Neuronal stem cell (in vitro differentiated cells): ENCODE data around the gene PACS2.
A peak's percentile ranks its signal among the peaks of the same experiment; 100 is the strongest.

ENCODE experiments used
- DNase-seq: peaks from one replicate; pipeline ENCODE4 v3.0.0-alpha.2; 2013; ENCODE audit warnings: low spot score
- H2AFZ ChIP-seq: one replicate; pipeline ENCODE4 v1.6.1; 2013; ENCODE audit warnings: mild to moderate bottlenecking, low read length, inconsistent platforms
- H2AK5ac ChIP-seq: 2 replicates; pipeline ENCODE4 v1.6.1; 2013; ENCODE audit warnings: low read depth, mild to moderate bottlenecking, inconsistent platforms, low read length, moderate library complexity, mixed read lengths
- H2BK120ac ChIP-seq: 2 replicates; pipeline ENCODE4 v1.6.1; 2013; ENCODE audit warnings: low read depth, mild to moderate bottlenecking, inconsistent platforms, low read length, moderate library complexity, mixed read lengths
- H2BK12ac ChIP-seq: one replicate; pipeline ENCODE4 v1.6.1; 2013; ENCODE audit warnings: low read length, inconsistent platforms
- H2BK15ac ChIP-seq: 2 replicates; pipeline ENCODE4 v1.6.1; 2013; ENCODE audit warnings: mild to moderate bottlenecking, low read length, inconsistent platforms, mixed read lengths
- H2BK5ac ChIP-seq: one replicate; pipeline ENCODE4 v1.6.1; 2013; ENCODE audit warnings: inconsistent platforms, mild to moderate bottlenecking, low read length, moderate library complexity
- H3K14ac ChIP-seq: one replicate; pipeline ENCODE4 v1.6.1; 2013; ENCODE audit warnings: low read length, inconsistent platforms
- H3K18ac ChIP-seq: 2 replicates; pipeline ENCODE4 v1.6.1; 2013; ENCODE audit warnings: low read length, inconsistent platforms
- H3K23ac ChIP-seq: 2 replicates; pipeline ENCODE4 v1.6.1; 2013; ENCODE audit warnings: low read depth, mild to moderate bottlenecking, mixed read lengths, low read length, inconsistent platforms; ENCODE audit not compliant: poor library complexity
- H3K27ac ChIP-seq: replicated peaks from 3 replicates; pipeline ENCODE4 v1.5.1; 2013; ENCODE audit warnings: low read length, inconsistent platforms
- H3K27me3 ChIP-seq, 3 experiments: 2 replicates each; pipeline ENCODE4 v1.6.1; 2013; ENCODE audit warnings: low read length in 3 of 3, mild to moderate bottlenecking in 2 of 3, inconsistent platforms in 1 of 3, low read depth in 1 of 3, mixed read lengths in 1 of 3, moderate library complexity in 1 of 3; ENCODE audit not compliant: control insufficient read depth in 3 of 3, insufficient read depth in 3 of 3
- H3K36me3 ChIP-seq, 2 donors: replicated peaks in 1 of 2; 2 replicates each; pipeline ENCODE4 v1.6.1; 2013; ENCODE audit warnings: low read length in 2 of 2; ENCODE audit not compliant: control insufficient read depth in 2 of 2, insufficient read depth in 2 of 2
- H3K4ac ChIP-seq: 2 replicates; pipeline ENCODE4 v1.6.1; 2013; ENCODE audit warnings: inconsistent platforms, mild to moderate bottlenecking, low read length, moderate library complexity
- H3K4me1 ChIP-seq, 2 donors: 1 replicate in 1 of 2; 2 replicates in 1 of 2; pipeline ENCODE4 v1.6.1; 2013; ENCODE audit warnings: low read length in 2 of 2, low read depth in 1 of 2; ENCODE audit not compliant: control insufficient read depth in 2 of 2, insufficient read depth in 1 of 2
- H3K4me2 ChIP-seq: one replicate; pipeline ENCODE4 v1.6.1; 2013; ENCODE audit warnings: mild to moderate bottlenecking, low read length, inconsistent platforms; ENCODE audit not compliant: insufficient read depth, poor library complexity, severe bottlenecking
- H3K4me3 ChIP-seq, 2 donors: 2 replicates each; pipeline ENCODE4 v1.5.1; 2013; ENCODE audit warnings: low read length in 2 of 2, mild to moderate bottlenecking in 2 of 2, inconsistent platforms in 1 of 2, moderate library complexity in 1 of 2
- H3K79me1 ChIP-seq: one replicate; pipeline ENCODE4 v1.6.1; 2013; ENCODE audit warnings: low read depth, mild to moderate bottlenecking, inconsistent platforms, low read length, moderate library complexity
- H3K9ac ChIP-seq: one replicate; pipeline ENCODE4 v1.6.1; 2013; ENCODE audit warnings: mild to moderate bottlenecking, low read depth, low read length, inconsistent platforms; ENCODE audit not compliant: poor library complexity
- H3K9me3 ChIP-seq, 2 donors: replicated peaks in 1 of 2; 2 replicates each; pipeline versions ENCODE3 to v1.6.1; 2013; ENCODE audit warnings: low read length in 2 of 2, mild to moderate bottlenecking in 2 of 2, inconsistent platforms in 1 of 2, low read depth in 1 of 2, mixed read lengths in 1 of 2, moderate library complexity in 1 of 2; ENCODE audit not compliant: control insufficient read depth in 2 of 2, insufficient read depth in 1 of 2
- H4K8ac ChIP-seq: one replicate; pipeline ENCODE4 v1.6.1; 2013; ENCODE audit warnings: low read depth, mild to moderate bottlenecking, inconsistent platforms, low read length, moderate library complexity
- H4K91ac ChIP-seq: one replicate; pipeline ENCODE4 v1.6.1; 2013; ENCODE audit warnings: low read length, low read depth, mild to moderate bottlenecking, inconsistent platforms; ENCODE audit not compliant: poor library complexity
- WGBS, 2 donors: extraction: QIAGEN DNeasy Blood & Tissue Kit; methylation state at CpG; one replicate each; pipeline ENCODE4 v1.1.7; 2013; ENCODE audit warnings: missing lambda C conversion rate in 2 of 2, mixed read lengths in 1 of 2; ENCODE audit not compliant: insufficient read length in 2 of 2, insufficient replicate concordance in 1 of 2; ENCODE audit errors: extremely low coverage in 2 of 2; 5-methylcytosine and 5-hydroxymethylcytosine counted together

PACS2 gene

DNA sequence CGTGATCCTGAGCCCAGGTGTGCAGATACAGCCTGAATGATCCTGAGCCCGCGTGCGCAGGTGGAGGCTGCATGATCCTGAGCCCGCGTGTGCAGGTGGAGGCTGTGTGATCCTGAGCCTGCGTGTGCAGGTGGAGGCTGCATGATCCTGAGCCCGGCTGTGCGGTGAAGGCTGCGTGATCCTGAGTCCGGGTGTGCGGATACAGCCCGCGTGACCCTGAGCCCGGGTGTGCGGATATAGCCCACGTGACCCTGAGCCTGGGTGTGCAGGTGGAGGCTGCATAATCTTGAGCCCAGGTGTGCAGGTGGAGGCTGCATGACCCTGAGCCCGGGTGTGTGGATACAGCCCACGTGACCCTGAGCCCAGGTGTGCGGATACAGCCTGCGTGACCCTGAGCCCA is 34.0 kb upstream of the PACS2 start:
- no peak overlapping the region for H3K4me2 ChIP-seq

DNA sequence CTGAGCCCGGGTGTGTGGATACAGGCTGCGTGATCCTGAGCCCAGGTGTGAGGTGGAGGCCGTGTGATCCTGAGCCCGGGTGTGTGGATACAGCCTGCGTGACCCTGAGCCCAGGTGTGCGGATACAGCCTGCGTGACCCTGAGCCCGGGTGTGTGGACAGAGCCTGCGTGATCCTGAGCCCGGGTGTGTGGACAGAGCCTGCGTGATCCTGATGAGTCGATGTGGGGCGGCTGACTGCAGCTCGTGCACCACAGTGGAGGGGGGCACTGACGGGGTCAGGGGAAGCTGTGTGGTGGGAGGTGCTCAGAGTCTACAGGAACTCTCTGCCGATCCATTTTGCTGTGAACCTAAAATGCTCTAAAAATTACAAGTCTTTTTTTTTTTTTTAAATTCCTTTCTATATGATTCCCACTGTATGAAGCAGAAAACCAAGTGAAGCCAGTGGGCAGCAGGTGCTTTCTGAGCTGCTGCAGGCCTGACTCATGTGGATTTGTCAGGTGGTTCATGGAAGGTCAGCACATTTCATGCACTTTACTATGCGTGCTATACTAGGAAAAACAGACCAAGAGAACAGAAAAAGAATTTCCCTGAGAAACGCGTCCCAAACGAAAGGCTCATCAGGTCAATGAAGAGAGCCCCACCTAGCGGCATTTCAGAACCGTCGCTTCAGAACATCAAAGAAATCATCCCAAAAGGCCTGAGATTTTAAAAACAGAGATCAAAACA is 33.0 kb upstream of the PACS2 start:
- H2BK15ac ChIP-seq = no peak overlapping the region
- H3K27ac ChIP-seq = no peak overlapping the region
- peak overlapping the region; percentile 38 for H2AK5ac ChIP-seq
- no peak overlapping the region for H3K4me2 ChIP-seq
- no peak overlapping the region for H2AFZ ChIP-seq
- H2BK12ac ChIP-seq = peak overlapping the region; percentile 67
- peak overlapping the region; percentile 37 for H3K23ac ChIP-seq
- H3K79me1 ChIP-seq = peaks cover 17% of the 10 kb centered on the region
- H3K18ac ChIP-seq = peak overlapping the region; percentile 42
- DNase-seq = peak; percentile 37
- no peak overlapping the region for H3K9ac ChIP-seq
- no peak overlapping the region for H2BK120ac ChIP-seq
- H3K36me3 ChIP-seq = peaks cover 0 to 3% of the 10 kb centered on the region in 2 donors
- peaks cover 4 to 8% of the 10 kb centered on the region in 2 donors for H3K4me1 ChIP-seq
- H4K8ac ChIP-seq = no peak overlapping the region
- H3K14ac ChIP-seq = no peak overlapping the region
- no peak overlapping the region for H4K91ac ChIP-seq
- H3K4me3 ChIP-seq = no peak overlapping the region
- H3K4ac ChIP-seq = no peak overlapping the region
- no peaks in the 10 kb centered on the region for H3K27me3 ChIP-seq
- no peaks in the 10 kb centered on the region for H3K9me3 ChIP-seq
- H2BK5ac ChIP-seq = peak overlapping the region; percentile 45
- no CpG with 5 or more reads among the region's 23 CpGs for WGBS, 2 donors

More for the DNA sequence above, 34.0 kb upstream of the PACS2 start:
- H3K79me1 ChIP-seq = peaks cover 15% of the 10 kb centered on the region
- peaks cover 0 to 3% of the 10 kb centered on the region in 2 donors for H3K36me3 ChIP-seq
- H4K8ac ChIP-seq = no peak overlapping the region
- H3K9ac ChIP-seq = peak overlapping the region; percentile 78
- H2AK5ac ChIP-seq = peak overlapping the region; percentile 63
- H4K91ac ChIP-seq = no peak overlapping the region
- peak overlapping the region; percentile 19 for H3K18ac ChIP-seq
- peak overlapping the region; percentile 91 for H3K23ac ChIP-seq
- H3K4me1 ChIP-seq = peaks cover 4 to 8% of the 10 kb centered on the region in 2 donors
- H2BK120ac ChIP-seq = no peak overlapping the region
- no peak for DNase-seq
- H2BK5ac ChIP-seq = peak overlapping the region; percentile 79
- peak overlapping the region in 1 of 2 donors; percentile 0 for H3K4me3 ChIP-seq
- no peak overlapping the region for H3K4ac ChIP-seq
- peak overlapping the region; percentile 22 for H2BK12ac ChIP-seq
- H2BK15ac ChIP-seq = no peak overlapping the region
- H2AFZ ChIP-seq = no peak overlapping the region
- H3K27ac ChIP-seq = no peak overlapping the region
- no CpG with 5 or more reads among the region's 21 CpGs for WGBS, 2 donors
- H3K9me3 ChIP-seq = no peaks in the 10 kb centered on the region
- H3K27me3 ChIP-seq = no peaks in the 10 kb centered on the region
- peak overlapping the region; percentile 97 for H3K14ac ChIP-seq

DNA sequence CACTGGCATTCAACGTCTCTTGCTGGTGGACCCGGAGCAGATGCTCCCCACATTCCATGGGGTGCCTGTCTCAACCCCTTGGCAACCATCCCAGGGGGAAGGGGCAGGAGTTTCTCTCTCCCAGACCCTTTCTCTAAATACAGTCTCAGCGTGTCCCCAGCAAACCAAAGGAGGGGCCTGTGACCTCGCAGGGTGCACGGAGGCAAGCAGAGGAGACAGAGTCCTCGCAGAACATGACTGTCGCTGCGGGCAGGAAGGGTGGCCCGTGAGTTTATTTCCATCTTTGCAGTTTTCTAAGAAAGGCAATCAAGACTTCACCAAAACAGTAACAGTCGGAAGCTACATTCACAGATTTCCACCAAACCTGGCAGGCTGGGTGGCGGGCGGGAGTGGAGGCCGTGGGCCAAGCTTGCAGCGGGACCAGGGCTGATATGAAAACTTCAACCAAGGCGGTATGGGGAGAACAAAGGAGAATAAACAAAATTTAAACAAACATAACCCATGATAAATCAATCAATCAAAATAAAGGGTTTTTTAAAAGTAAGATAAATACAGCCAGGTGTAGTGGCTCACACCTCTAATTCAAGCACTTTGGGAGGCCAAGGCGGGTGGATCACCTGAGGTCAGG is 32.3 kb upstream of the PACS2 start:
- Histone ChIP-seq H4K8ac (no peak overlapping the region), H3K79me1 (peaks cover 21% of the 10 kb centered on the region), H3K23ac (no peak overlapping the region), H3K18ac (no peak overlapping the region), H3K27me3 (no peaks in the 10 kb centered on the region), H3K9me3 (no peaks in the 10 kb centered on the region), H2BK120ac (no peak overlapping the region), H3K27ac (no peak overlapping the region), H3K14ac (no peak overlapping the region), H4K91ac (no peak overlapping the region), H3K9ac (no peak overlapping the region), H3K4me1 (peaks cover 4 to 8% of the 10 kb centered on the region in 2 donors), H2BK12ac (no peak overlapping the region), H3K36me3 (peaks cover 0 to 3% of the 10 kb centered on the region in 2 donors), H2BK15ac (no peak overlapping the region), H3K4me3 (no peak overlapping the region), H2AFZ (no peak overlapping the region), H2BK5ac (no peak overlapping the region), H3K4ac (no peak overlapping the region), H2AK5ac (no peak overlapping the region), H3K4me2 (no peak overlapping the region)
- no peak for DNase-seq
- WGBS, 2 donors = no CpG with 5 or more reads among the region's 16 CpGs

DNA sequence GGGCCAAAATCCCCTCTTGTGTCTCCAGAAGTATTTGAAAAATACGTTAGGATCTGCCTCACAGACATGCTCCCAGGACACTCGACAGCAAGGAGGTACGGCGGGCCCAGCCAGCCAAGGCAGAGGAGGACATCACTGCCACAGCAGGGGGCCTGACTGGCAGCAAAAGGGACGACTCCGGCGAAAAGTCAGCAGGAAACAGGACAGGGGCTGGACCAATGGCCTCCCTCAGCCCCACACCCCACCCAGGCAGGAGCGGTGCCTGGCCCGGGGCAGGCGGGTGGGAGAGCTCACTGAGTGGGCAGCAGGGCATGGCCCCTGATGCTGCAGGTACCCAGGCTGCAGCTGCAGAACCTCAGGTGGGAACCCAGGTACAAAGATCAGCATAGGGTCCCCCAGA is 31.5 kb upstream of the PACS2 start:
- H2AK5ac ChIP-seq = no peak overlapping the region
- H4K8ac ChIP-seq = no peak overlapping the region
- no peak overlapping the region for H3K23ac ChIP-seq
- peaks cover 26% of the 10 kb centered on the region for H3K79me1 ChIP-seq
- no peak overlapping the region for H3K4me2 ChIP-seq
- no peaks in the 10 kb centered on the region for H3K9me3 ChIP-seq
- H3K27ac ChIP-seq = no peak overlapping the region
- H3K36me3 ChIP-seq = peaks cover 0 to 3% of the 10 kb centered on the region in 2 donors
- no peak overlapping the region for H3K9ac ChIP-seq
- no peak overlapping the region for H2BK120ac ChIP-seq
- H3K4me1 ChIP-seq = peaks cover 4 to 8% of the 10 kb centered on the region in 2 donors
- no peaks in the 10 kb centered on the region for H3K27me3 ChIP-seq
- H3K14ac ChIP-seq = no peak overlapping the region
- no peak overlapping the region for H3K4me3 ChIP-seq
- H2BK15ac ChIP-seq = peak overlapping the region; percentile 12
- peak overlapping the region; percentile 43 for H2BK5ac ChIP-seq
- H3K4ac ChIP-seq = no peak overlapping the region
- H4K91ac ChIP-seq = no peak overlapping the region
- WGBS, 2 donors = no CpG with 5 or more reads among the region's 10 CpGs
- H3K18ac ChIP-seq = no peak overlapping the region
- no peak overlapping the region for H2AFZ ChIP-seq
- no peak overlapping the region for H2BK12ac ChIP-seq
- DNase-seq = no peak
